GM13977 (cell line): ENCODE results near the gene ASGR1.

Experiments used
- DNase-seq: peaks from one replicate; pipeline ENCODE4 v3.0.0; 2012; ENCODE audit warnings: low spot score
- in situ Hi-C: fragments of 300-500 bp; cut with MboI; formaldehyde crosslinking; loops from one replicate; pipeline ENCODE4 v1.12.0; 2022; ENCODE audit warnings: low sequenced_read_pairs, low pct_unique_long_range_greater_than_20kb, mixed read lengths, inconsistent platforms; ENCODE audit not compliant: unreplicated experiment
- TF ChIP-seq, protein P1 (sequence below): IDR thresholded peaks from 2 replicates; pipeline ENCODE4 v1.5.1; 2012; ENCODE audit warnings: mild to moderate bottlenecking, control low read depth; ENCODE audit not compliant: insufficient read depth; ENCODE audit errors: extremely low read depth, missing control alignments

The ASGR1 gene

GRCh38 chr17:7156342-7156940 lies 22.7 kb downstream of the ASGR1 start:
- TF ChIP-seq, protein P1, sequence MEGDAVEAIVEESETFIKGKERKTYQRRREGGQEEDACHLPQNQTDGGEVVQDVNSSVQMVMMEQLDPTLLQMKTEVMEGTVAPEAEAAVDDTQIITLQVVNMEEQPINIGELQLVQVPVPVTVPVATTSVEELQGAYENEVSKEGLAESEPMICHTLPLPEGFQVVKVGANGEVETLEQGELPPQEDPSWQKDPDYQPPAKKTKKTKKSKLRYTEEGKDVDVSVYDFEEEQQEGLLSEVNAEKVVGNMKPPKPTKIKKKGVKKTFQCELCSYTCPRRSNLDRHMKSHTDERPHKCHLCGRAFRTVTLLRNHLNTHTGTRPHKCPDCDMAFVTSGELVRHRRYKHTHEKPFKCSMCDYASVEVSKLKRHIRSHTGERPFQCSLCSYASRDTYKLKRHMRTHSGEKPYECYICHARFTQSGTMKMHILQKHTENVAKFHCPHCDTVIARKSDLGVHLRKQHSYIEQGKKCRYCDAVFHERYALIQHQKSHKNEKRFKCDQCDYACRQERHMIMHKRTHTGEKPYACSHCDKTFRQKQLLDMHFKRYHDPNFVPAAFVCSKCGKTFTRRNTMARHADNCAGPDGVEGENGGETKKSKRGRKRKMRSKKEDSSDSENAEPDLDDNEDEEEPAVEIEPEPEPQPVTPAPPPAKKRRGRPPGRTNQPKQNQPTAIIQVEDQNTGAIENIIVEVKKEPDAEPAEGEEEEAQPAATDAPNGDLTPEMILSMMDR: no peak
- in situ Hi-C loops: no loop called here
- no peak for DNase-seq

GRCh38 chr17:7147772-7148171 lies 31.4 kb downstream of the ASGR1 start:
- in situ Hi-C loops: loop anchor here (25.0 kb wide), 1 partner anchor 235 kb away; no protein-coding TSS in a partner anchor
- DNase-seq: no peak
- TF ChIP-seq, protein P1: no peak

- no peak for DNase-seq
- TF ChIP-seq, protein P1: no peak
- in situ Hi-C loops: loop anchor here (25.0 kb wide), 1 partner anchor 234 kb away; no protein-coding TSS in a partner anchor
Measured at GRCh38 chr17:7146115-7146514, 33.1 kb downstream of the ASGR1 start.

- in situ Hi-C loops: loop anchor here (25.0 kb wide), 1 partner anchor 232 kb away; no protein-coding TSS in a partner anchor
- TF ChIP-seq, protein P1: no peak
- DNase-seq: no peak
Measured at GRCh38 chr17:7144213-7144612, 35.0 kb downstream of the ASGR1 start.

GRCh38 chr17:7141824-7142223 lies 37.3 kb downstream of the ASGR1 start:
- in situ Hi-C loops: loop anchor here (25.0 kb wide), 1 partner anchor 230 kb away; no protein-coding TSS in a partner anchor
- no peak for DNase-seq
- TF ChIP-seq, protein P1: no peak

DNA sequence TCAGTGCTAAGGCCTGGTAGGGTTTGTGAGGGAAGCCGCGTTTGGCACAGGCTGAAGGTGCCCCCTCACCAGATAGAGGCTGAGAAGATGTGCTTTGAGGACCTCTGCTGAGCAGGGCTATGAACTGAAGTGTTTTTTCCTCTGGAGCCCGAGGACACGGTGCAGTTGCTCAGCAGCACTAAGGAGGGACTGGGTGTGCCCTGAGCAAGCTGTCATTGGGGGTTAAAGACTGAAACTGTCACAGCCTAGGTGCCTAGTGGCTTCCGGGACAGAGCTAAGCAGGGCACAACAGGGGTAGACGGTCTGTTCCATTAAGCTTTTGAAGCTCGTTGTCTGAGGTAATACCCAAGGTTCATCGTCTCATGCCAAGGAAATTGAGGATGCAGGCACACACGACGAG lies 39.8 kb downstream of the ASGR1 start:
- in situ Hi-C loops: loop anchor here (25.0 kb wide), 1 partner anchor 227 kb away; no protein-coding TSS in a partner anchor
- DNase-seq: no peak
- TF ChIP-seq, protein P1: no peak
